Activated CD8-positive, alpha-beta memory T cell treated with anti-CD3 and anti-CD28 coated beads for 36 hours (primary cell): ENCODE measurements around the gene MRM2. TPM values are rescaled to one million over a fixed set of nuclear protein-coding genes. Genes with fewer than 3 reads are reported as not detected.

Experiments used
- CTCF ChIA-PET: fragments of 350-600 bp; sonication (Branson Sonifier 250); formaldehyde crosslinking; loops from one replicate; lab custom pipeline; 2021; ENCODE audit warnings: antibody characterized with exemption; lab: Charles Lee
- POLR2A ChIA-PET: fragments of 350-600 bp; sonication (Branson Sonifier 250); formaldehyde crosslinking; loops from one replicate; lab custom pipeline; 2021; ENCODE audit warnings: antibody characterized with exemption; lab: Charles Lee
- total RNA-seq, 2 experiments: library from RNA; stranded (reverse); gene quantifications; one replicate each; pipeline ENCODE4 v1.2.3, GENCODE V29; 2021

Gene MRM2
- total RNA-seq, 2 experiments from 2014 or later, result 49.1 to 53.5 TPM

DNA sequence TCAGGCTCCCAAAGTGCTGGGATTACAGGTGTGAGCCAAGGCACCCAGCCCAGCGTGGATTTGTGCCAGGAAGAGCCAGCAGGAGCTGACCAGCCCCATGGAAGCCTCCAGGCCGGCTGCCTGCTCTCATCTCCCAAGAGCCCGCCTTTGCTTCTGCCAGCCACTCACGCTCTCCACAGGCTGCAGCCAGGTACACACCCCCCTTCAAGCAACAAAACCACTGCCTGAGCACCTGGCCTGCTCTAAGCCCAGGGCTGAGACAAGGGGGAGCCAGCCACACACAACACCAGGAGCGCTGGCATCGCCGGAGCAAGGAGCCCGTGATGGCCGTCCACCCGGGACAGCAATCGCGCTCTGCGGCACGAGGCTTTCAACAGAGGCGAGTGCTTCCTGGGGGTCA is 43.8 kb downstream of the MRM2 start:
- ChIA-PET POLR2A (no interaction called here), CTCF (no interaction called here)

DNA sequence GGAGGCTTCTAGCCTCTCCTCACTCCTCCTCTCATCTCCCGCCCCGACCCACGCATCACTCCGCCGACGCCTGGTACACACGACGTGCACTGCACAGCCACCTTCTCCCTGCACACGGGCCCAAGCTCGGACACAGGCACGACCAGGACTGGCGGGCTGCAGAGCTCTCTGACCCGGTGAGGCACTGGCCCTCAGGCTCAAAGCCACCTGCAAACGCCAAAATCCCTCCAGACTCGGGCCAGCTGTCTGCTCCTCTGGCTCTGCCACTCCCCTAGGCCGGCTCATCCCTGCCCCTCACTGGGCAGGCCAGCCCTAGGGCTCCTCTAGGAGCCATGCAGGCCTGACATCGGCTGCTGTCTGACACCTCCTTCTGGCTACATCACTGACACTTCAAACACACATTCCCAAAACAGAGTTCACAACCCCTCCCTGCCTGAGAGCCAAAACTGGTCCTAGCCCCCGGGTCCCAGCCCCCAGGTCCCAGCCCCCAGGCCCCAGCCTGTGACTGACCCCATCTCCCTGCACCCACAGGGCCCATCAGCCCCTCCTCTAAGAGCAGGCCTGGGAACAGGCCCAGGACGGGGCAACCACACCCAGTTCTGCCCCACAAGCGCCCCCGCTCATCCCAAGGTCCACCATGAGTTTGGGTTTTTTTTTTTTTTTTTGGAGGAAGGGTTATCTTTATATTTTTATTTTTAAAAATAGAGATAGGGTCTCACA is 44.4 kb downstream of the MRM2 start:
- CTCF ChIA-PET, result interaction anchor here (1.3 kb wide), 1 partner anchor 10 kb away, joined by 3 read pairs; no protein-coding TSS in a partner anchor
- POLR2A ChIA-PET, result no interaction called here

DNA sequence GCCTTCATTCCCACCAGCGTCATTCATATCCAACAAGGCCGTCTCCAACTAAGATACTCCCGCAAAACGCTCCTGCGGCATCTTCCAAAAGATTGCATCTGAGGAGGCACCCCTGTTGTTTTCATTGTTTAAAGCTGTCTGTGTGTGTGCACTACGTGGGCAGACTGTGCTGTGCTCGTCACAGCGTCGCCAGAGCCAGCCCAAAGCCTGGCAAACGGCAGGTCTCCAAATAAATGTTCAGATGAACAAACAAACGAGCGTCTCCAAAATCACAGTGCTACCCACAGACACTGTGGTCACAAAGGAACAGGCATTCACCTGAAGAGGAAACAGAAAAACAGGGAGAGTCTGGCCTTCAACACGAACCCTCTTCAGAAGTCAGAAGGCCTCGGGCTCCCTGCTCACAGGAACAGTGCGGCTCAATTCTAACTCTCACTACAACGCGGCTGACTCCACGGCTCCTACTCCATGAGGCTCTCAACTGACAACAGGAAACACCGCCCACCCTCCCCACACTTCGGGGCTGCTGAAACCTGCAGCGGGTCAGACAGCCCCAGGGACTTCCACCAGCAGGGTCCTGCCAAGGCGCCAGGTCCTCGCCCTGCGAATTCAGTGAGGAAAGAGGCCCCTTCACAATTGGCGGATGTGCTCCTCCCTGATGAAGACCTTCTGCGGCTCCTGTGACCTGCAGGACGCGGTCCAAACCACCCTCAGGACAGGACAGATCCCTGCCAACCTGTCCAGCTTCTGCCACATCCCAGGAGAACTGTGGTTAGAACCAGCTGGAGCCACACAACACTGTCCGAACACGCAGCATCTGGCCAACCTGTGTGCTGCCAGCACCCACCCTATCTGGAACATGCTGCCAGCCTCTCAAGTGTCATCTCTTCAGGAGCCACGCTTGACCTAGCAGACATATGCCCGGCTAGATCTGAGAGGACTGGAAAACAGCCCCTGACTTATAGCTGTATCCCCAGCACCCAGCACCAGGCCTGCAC is 45.3 kb downstream of the MRM2 start:
- ChIA-PET POLR2A (no interaction called here), CTCF (interaction anchor here (1.3 kb wide), 1 partner anchor 11 kb away, joined by 3 read pairs; no protein-coding TSS in a partner anchor)

DNA sequence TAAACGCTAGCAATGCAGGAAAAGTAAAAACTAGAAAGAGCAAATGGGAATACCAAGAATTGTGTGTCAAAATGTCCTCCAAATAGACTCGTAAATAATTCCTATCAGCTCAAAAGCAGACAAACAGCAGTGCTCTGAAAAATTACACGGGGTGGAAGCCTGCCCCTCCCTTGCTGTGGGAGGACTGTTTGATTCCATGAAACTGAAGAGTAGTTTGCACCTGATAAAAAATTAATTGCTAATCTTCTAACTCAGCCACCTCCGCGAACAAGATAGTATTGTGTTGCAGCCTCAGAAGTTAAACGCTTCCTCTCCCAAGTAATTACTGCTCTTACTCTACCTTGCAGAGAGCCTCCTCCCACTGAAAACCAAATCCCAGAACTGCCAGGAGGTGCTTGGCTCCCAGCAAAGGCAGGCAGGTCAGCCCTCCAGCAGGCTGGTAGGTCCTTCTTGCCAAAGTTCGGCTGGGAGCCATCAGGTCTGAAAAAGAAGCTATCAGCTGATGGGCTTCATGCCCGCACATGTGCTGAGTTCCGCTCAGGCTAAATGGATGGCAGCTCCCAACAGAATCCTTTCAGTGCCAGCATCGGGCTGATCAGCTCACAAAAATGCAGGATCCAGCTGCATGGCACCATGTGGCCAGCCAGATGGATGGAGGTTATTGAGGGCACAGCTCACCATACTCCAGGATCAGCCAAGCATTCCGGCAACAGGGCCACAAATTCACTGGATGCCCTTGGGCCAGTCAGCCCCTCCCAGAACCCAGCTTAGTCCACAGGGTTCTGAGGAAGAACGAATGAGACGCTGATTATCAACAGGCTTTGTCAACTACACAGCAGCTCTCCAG is 46.4 kb downstream of the MRM2 start:
- POLR2A ChIA-PET, result no interaction called here
- CTCF ChIA-PET, result interaction anchor here (0.8 to 1.3 kb wide), 2 partner anchors 12 to 603 kb away, joined by 3 read pairs; no protein-coding TSS in a partner anchor

DNA sequence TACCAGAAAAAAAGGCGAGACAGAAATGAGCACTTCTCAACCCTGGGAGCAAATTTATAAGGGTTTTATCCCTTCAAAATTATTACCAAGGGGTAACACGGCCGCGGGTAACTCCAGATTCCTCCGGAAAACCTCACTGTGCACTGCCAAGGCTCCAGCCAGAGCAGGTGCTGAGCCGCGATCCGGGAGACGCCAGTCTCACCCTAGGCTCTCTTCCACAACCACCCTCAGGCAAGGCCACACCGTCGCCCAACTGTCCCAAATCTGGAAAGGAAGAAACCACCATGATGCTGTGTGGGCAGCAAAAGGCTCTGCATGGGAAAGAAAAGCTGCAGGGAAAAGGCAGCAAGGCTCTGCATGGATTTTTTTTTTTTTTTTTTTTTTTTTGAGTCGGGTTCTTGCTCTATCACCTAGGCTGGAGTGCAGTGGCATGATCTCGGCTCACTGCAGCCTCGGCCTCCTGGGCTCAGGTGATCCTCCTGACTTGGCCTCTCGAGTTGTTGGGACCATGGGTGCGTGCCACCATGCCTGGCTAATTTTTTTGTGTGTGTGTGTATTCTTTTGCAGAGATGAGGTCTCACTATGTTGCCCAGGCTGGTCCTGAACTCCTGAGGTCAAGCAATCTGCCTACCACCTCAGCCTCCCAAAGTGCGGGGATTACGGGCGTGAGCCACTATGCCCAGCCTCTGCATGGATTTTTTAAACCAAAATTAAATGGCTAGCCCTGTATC is 48.3 kb downstream of the MRM2 start:
- CTCF ChIA-PET, result interaction anchor here (0.6 to 1.1 kb wide), 2 partner anchors 41 to 1912 kb away, joined by 3 to 5 read pairs; no protein-coding TSS in a partner anchor
- POLR2A ChIA-PET, result no interaction called here

DNA sequence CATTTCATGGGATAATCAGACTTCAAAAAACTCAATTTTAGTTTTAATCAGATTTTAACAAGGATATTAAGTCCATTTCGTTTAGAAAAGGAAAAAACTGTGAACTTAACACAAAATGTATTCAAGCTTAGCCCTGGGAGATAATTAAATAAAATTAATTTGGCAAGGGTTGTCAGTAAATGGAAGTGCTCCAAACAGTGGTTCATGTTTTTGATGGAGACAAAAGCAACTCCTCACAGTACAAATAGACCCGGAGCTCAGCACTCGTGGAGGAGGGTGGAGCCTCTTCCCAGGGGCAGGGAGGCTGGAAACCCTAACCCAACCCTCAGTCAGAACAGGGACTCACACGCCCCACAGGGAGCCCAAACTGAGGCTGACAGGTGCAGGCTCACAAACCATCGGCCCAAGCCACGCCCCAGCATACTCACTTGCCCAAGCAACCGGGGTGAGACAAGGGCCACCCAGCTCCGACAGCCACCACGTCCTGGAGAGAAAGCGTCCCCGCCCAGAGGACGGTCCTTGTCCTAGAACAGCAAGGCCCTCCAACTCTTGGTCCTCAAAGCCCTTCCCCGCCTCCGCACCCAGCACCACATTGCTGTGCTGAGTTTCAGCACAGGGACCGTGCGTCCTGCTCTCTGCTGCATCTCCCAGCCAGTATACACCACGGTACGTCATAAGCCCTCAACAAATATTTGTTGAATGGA is 49.0 kb downstream of the MRM2 start:
- CTCF ChIA-PET, result no interaction called here
- POLR2A ChIA-PET, result no interaction called here

DNA sequence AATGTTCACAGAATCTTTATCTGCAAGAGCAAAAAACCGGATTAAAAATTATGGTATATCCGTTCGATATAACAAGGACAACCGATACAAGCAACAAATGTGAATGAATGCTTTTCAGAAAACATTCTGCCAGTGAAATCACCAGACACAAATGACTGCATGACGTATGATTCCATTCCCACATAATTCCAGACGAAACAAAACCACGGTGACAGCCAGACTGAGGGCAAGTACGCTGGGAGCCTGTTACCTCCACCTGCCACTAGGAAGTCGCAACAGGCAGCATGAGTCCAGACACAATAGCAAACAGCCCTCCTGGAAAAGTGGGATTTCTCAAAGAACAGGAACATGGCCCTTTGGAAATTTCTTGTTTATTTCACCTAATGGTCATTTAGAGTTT is 51.0 kb downstream of the MRM2 start:
- POLR2A ChIA-PET, result no interaction called here

DNA sequence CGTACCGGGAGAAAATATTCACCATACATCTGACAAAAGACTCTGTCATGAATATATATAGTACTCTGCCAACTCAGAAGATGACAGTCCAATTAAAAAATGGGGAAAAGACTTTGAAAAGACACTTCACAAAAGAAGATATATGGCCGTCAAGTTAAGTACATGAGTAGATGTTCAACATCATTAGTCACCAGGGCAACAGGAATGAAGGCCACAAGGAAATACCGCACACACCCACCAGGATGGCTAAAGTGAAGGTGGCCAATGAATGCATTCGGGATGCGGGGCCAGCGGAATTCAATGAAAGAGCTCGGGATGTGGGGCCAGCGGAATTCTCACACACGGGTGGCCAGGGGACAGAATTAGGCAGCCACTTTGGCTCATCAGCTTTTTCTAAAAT is 51.5 kb downstream of the MRM2 start:
- CTCF ChIA-PET, result no interaction called here
- POLR2A ChIA-PET, result no interaction called here

More for the DNA sequence above, 51.0 kb downstream of the MRM2 start:
- CTCF ChIA-PET, result no interaction called here

DNA sequence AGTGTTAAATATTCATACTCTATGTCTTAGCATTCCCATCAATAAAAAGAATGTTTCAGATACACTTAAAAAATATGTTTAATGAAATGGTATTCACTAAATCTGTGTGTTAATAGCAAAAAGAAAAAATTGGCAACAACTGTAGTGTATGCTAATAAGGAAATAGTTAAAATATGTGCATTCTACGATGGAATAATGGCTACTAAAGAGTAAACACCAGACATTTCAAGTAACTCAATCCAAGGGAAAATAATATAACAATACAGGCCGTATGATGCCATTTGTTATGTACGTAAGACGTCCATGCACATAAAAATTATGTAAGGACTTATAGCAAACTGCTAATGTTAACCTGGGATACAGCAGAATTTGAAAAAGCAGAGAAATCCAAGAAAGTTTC is 55.8 kb downstream of the MRM2 start:
- POLR2A ChIA-PET, result no interaction called here
- CTCF ChIA-PET, result no interaction called here

DNA sequence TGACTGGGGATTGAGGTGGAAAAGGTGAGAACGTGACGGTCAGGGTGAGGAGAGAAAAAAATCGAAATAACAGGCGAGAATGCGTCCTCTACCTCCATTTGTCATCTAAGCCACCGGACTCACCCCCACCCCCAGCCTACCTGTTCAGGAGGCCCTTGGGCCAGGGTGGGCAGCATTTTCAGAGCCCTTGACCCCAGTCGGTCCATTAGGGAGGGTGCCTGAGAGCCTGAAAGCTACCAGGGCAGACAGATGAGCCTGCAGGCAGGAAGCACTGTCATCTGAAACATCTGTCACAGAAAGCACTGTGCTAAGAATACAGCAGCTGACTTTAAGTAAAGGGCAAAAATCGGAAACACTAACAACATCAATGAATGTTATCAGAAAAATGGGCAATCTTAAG is 56.3 kb downstream of the MRM2 start:
- ChIA-PET CTCF (no interaction called here), POLR2A (no interaction called here)

Other genes with a start within 250 kb of the MRM2 start
- 10 to 100 TPM; 39.4 to 40.8 TPM for gene MAD1L1, start 9.3 kb downstream of the MRM2 start, total RNA-seq
- 10 to 100 TPM; 85.5 to 86.8 TPM for gene NUDT1, start within 50 bp of the MRM2 start, total RNA-seq
- 10 to 100 TPM; 47.6 to 49.6 TPM for gene SNX8, start 72.2 kb upstream of the MRM2 start, total RNA-seq
- gene EIF3B, start 112.6 kb upstream of the MRM2 start, total RNA-seq, result 100 to 1,000 TPM; 297 to 298 TPM
- 1 to 10 TPM; 5.7 to 6.3 TPM for gene CHST12, start 161.4 kb upstream of the MRM2 start, total RNA-seq
- gene GRIFIN, start 234.2 kb upstream of the MRM2 start, total RNA-seq, result not detected